GM10266 (cell line): ENCODE data around the gene WNT8A.
"Not testable (repeated sequence)": the region's sequence is repeated elsewhere in the genome, so short reads cannot be mapped to it uniquely, and the experiment has no call there.

Source experiments
- DNase-seq: peaks from one replicate; pipeline ENCODE4 v3.0.0; 2012; ENCODE audit errors: extremely low spot score
- CTCF ChIP-seq: IDR thresholded peaks from 2 replicates; pipeline ENCODE4 v1.5.1; 2012; ENCODE audit warnings: mild to moderate bottlenecking, low read depth; ENCODE audit not compliant: control insufficient read depth, insufficient read depth; ENCODE audit errors: missing control alignments

The WNT8A gene

GRCh38 chr5:138083702-138084101, at the start of gene WNT8A:
TSS of gene WNT8A (plus strand) at chr5:138084033. CDS start at chr5:138084128, 95 bp downstream.
- no peak for DNase-seq
- no peak for TF ChIP-seq CTCF

- DNase-seq = peak; percentile 66
- TF ChIP-seq CTCF = peak; percentile 92
Observed at GRCh38 chr5:138035605-138036537, 48.0 kb upstream of the WNT8A start.

GRCh38 chr5:138037271-138037670, 46.6 kb upstream of the WNT8A start:
- no peak for TF ChIP-seq CTCF
- DNase-seq = no peak

- DNase-seq = no peak
- TF ChIP-seq CTCF = no peak
Observed at GRCh38 chr5:138037907-138038633, 45.8 kb upstream of the WNT8A start.

GRCh38 chr5:138038826-138039225, 45.0 kb upstream of the WNT8A start:
- DNase-seq = no peak
- TF ChIP-seq CTCF = no peak

GRCh38 chr5:138045283-138045682, 38.5 kb upstream of the WNT8A start:
- DNase-seq = not testable (repeated sequence)

- no peak for TF ChIP-seq CTCF
- DNase-seq = no peak
Observed at GRCh38 chr5:138051441-138052296, 32.2 kb upstream of the WNT8A start.

GRCh38 chr5:138052718-138053117, 31.1 kb upstream of the WNT8A start:
- DNase-seq = not testable (repeated sequence)
